GM21423 (cell line): ENCODE measurements around the gene GPR45.
A peak's percentile ranks its signal among the peaks of the same experiment; 100 is the strongest.

Source experiments
- ATAC-seq: cut with Tn5 transposase; IDR thresholded peaks from one replicate; pipeline ENCODE4 v1.9.1; 2021; ENCODE audit warnings: mild to moderate bottlenecking, moderate library complexity; ENCODE audit not compliant: unreplicated experiment

GPR45 gene

DNA sequence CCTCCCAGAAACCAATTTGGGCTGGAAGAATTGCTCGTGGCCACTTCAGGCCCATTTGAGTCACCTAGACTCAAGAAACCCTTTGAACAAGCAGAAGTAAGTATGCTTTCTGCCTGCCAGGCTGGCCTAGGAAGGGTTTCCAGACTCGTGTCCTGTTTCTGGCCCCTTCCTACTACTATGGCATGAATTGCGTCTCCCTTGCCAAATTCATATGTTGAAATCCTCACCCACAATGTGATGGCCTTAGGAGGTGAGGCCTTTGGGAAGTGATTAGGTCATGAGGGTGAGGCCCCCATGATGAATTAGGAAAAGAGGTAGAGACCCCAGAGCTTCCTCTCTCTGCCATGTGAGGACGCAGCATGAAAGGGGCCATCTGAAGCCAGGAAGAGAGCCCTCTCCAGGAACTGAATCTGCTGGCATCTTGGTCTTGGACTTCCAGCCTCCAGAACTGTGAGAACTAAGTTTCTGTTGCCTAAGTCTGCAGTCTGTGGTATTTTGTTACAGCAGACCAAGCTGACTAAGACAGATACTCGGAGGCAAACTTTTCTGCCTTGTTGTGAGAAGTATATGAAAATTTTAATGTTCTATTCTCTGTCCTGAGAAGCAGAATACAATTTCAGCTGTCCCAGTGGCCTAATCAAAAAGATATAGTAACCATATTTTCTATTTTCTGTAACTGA lies 13.1 kb downstream of the GPR45 start:
- ATAC-seq: no peak

DNA sequence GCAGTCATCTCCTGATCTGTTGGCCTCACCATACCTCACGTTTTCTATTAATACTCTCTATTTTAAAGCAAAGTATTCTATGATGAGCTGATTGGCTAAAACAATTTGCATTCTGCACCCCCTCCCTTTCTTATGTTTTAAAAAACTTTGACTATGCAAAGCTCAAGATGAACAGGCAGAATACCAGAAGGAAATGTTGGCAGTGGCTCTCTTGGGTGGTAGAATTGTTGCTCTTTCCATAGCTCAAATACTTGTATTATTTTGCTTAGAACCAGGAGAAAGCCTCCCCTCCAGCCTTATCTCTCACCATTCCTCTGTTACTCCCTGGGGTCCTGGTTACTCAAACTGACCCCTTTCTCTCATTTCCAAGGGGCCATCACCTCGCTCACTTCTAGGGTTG lies 14.4 kb downstream of the GPR45 start:
- ATAC-seq: no peak

DNA sequence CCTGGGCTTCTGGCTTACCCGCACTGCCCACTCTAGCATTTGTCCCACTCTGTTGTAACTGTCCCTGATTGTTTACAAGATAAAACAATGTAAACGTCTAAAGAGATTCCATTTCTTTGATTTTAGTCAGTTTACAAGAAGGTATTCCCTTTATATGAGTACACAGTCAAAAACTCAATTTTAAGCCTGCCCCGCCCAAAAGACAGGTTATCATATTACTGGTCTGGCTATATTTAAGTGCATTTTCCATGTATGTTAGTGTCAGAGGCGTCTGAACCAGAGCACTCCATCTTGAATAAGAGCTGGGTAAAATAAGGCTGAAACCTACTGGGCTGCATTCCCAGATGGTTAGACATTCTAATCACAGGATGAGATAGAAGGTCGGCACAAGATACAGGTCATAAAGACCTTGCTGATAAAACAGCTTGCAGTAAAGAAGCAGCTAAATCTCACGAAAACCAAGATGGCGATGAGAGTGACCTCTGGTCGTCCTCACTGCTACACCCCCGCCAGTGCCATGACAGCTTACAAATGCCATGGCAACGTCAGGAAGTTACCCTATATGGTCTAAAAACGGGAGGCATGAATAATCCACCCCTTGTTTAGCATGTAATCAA lies 15.0 kb downstream of the GPR45 start:
- ATAC-seq: no peak

DNA sequence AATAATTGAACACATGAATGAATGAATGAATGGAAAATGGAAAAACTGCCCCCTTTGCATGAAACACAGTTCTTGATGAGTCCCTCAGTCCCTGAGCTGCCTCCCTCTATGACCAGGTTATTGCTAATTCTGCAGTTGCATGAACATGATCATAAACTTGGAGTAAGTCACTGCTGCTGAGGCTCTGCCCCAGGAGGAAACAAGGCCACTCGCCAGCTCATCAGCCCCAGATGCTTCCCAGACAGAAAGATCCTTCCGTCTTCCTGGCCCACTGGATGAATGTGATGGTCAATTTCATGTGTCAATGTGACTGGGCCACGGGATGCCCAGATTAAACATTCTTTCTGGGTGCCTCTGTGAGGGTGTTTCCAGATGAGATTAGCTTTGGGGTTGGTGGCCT lies 16.4 kb downstream of the GPR45 start:
- ATAC-seq: no peak

DNA sequence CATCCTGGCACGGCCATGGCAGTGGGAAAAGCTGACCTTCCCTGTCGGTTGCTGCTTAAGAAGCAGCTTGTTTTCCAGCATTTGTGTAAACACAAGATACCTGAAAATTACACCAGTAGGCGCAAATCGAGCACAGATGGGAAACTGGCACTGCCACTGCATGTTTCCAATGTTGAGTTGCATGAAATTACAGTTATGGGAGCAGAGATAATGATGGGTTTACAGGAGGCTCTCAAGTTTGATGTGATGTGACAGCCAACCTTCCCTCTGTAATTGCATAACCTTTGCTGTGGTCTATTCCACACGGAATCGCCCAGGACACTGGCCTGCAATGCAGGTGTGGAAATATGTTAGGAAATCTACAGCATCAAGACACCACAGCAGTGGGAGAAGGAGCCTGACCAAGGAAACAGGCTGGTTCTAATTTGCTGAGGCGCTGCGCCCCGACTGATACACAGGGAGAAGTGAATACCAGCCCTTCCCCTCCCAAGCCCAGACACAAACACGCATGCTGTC lies 17.4 kb downstream of the GPR45 start:
- ATAC-seq: no peak

DNA sequence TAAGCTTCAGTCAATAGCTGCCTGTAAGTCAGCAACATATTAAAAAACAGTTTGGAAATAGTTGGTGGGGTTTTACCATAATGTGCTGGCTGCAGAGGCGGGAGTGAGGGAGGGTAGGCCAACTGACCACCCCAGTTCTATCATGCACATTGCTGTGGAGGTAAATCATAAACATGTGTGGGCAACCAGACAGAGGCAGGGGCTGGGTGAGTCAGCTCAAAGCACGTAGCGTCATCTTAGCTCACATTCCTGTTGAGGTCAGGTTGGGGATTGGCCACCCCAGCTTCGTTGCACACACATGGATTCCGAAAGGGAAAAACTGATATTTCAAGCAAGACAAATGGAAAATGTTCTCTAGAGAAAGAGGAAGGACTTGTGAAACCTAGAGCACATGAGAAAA lies 19.5 kb downstream of the GPR45 start:
- no peak for ATAC-seq

DNA sequence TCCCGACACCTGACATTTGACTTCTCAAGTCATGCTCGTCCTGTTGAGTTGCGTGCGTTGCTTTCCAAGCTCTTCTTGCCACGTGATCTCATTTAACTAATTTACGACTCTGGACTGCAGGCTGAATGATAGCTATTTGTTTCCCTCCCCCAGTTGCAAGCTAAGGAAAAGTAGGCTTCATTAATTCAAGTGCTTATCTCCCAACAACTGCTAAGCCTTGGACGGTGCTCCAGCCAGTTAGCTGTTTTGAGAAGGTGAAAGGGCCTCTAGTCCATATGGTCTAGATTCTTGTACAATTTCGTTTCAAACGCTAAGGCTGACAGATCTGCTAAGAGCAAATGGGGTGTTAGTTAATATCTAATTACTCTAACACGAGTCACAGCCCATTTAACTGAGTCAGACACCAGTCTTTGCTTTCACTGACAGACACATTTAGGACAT lies 21.1 kb downstream of the GPR45 start:
- ATAC-seq: no peak

DNA sequence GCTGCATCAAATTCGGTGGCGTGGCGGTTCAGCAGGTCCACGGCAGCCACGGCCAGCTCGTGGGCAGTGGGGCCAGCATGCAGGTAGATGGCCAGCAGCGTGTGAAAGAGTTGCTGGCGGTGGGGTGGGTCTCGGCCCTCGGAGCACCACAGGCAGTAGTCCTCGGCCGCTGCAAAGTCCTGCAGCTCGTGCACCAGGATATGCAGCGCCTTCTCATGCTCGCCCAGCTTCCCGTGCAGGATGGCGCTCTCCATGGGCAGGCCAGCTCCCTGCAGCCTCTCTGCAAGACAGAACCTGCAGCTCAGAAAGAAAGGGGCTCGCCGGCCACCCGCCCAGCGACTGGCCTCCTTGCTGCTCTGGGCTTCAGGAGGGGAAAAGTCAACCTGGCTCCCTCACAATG lies 27.9 kb downstream of the GPR45 start:
- no peak for ATAC-seq

DNA sequence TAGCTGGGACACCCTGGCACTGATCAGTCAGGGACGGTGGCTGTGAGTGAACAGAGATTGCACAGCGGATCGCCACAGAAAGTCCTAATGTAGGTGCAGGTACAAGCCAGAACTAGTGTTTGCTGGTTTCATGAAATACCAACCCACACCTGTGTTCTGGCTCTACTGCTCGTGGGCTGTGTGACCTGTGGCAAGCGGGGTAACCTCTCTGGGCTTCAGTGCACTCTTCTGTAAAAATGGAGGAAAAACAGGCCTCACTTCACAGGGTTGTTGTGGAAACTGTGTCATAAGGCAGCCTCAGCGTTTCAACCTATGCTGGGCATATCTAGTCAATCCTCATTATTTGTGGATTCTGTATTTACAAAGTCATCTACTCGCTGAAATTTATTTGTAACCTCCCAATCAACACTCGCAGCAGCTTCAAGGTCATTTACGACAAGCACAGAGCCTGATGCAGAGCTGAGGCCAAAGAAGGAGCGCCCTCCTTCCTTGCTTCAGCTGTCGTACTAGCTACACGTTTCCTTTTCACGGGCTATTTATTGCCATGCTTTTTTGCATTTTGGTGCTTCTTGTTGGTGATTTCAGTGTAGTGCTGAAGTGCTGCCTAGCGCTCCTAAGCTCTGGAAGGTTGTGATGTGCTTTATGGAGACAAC lies 30.0 kb downstream of the GPR45 start:
- no peak for ATAC-seq

DNA sequence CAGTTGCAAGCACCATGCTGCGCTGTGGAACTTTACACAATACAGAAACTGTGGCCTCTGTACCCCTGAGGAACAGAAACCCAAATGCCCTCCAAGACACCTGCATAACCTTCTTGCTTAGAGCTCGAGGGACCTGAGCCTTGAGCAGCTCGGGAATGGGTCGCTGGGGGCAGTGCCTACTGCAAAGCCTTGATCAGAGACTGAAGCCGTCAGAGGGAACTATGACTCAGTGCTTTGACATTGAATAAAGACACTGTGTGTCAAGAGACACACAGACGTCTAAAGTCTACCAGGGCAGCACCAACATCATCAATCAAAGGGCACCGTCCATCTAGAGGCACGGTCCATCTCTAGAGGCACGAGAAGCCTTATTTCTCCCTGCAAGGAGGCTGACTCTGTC lies 30.6 kb downstream of the GPR45 start:
- ATAC-seq: no peak

DNA sequence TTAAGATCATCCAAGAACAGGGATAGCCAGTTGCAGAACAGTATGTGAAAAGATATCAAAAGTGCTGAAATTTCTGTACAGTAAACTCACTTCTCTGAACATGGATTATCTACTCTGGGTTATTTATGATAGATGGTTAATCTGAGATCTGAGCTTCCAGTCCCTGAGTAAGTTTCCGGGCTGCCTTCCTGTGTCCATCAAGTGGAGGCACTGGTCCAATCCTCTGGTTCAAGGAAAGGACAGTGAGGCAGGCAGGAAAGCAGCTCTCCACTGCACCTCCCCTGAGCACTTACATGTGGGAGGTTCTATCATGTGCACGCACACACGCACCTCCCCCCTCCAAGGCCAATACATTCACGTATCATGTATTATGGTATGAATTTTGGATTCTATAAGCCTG lies 32.5 kb downstream of the GPR45 start:
- no peak for ATAC-seq

DNA sequence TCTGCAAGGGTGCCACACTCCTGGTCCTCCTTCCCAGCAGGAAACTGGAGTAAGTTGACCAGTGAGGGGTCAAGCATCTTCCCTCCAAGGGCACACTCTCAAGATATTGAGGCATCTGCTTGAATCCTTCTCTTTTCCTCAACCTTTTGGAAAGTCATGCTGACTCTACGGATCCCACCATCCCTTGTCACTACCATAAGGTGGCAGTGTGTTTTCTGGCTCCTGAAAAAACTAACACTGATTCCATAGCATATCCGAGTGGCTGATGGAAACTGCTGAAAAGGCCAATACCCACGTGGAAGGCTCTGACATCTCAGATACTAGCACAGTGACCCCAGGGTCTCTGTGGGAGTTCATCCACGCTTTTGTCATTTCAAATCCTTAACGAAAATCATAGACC lies 37.1 kb downstream of the GPR45 start:
- ATAC-seq: no peak

DNA sequence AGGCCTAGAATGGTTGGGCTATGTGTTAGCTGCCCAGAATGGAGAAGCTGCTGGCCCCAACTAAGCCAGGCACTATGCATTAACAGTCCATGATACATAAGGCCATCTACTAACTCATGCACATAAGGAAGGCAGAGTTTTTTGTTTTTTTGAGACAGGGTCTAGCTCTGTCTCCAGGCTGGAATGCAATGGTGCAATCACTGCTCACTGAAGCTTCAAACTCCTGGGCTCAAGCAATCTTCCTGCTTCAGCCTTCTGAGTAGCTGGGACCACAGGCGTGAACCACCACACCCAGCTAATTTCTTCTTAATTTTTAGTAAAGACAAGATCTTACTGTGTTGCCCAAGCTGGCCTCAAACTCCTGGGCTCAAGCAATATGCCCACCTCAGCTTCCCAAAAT lies 37.6 kb downstream of the GPR45 start:
- ATAC-seq: no peak

DNA sequence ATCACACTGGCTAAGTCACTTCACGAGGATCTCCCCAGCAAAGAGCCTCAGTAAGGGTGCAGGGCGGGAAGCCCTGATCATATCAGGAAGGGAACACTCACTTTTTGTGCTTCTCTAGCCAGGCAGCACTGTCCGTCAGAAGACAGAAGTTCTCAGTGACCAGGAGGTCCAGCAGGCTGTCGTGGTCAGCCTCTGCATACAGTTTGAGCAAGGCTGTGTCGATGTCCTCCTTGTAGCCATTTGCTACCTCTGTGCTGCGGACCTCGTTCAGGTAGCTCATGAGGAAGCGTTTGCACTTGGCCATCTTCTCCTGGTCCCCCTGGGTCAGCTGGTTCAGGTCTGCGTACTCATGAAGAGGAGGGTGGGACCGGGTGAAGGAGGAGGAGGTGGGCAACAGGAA lies 38.7 kb downstream of the GPR45 start:
- no peak for ATAC-seq

DNA sequence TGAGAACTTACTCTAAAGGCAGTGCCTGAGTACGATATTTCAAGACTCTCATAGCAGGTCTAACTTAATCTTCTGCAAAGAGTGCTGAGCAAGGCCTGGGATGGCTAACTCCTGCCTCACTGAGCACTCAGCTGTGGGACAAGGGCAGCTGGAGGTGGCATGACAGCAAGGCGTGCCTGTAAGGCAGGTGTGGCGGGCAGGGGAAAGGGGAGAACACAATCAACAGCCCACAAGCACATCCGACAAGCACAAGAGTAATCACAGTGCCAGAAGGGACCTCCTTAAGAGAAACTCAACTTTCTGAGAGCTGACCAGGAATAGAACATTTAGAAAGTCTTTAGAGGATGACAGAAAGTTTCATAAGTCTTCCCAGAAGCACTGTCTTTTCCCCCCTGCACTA lies 42.0 kb downstream of the GPR45 start:
- no peak for ATAC-seq

DNA sequence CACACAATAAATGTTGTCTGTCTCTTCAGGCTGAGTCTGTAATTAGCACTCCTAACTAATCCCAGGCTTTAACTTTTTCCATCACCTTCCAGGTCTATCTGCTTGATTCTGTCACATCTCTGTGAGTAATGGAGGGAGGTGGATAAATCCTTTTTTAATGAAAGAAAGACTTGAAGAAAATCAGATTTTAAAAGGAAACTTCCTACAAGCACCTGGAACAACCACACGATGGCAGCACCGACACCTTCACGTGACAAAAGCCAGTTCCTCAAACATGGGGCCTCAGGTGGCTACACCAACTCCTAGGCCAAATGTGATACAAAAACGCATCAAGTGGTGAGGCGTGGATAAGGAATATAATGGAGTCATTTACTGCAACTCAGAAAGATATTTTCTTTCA lies 46.1 kb downstream of the GPR45 start:
- ATAC-seq: peak; percentile 62

DNA sequence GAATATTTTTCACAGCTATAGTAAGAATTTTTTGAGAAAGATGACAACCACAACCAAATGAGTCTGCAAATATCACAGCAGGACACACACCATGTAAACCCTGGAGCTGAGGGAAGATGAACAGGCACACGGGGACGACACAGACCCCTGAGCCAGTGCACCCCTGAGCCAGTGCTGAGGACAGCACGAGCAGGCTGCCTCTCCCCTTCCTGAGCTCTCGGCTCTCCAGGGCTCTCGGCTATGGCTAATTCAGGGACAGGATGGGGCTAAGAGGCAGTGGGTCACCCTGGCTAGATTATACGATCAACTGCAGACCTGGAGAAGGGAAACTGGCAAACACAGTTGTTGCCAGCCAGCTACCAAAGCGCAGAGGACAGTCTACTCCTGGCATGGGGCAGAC lies 46.6 kb downstream of the GPR45 start:
- no peak for ATAC-seq

DNA sequence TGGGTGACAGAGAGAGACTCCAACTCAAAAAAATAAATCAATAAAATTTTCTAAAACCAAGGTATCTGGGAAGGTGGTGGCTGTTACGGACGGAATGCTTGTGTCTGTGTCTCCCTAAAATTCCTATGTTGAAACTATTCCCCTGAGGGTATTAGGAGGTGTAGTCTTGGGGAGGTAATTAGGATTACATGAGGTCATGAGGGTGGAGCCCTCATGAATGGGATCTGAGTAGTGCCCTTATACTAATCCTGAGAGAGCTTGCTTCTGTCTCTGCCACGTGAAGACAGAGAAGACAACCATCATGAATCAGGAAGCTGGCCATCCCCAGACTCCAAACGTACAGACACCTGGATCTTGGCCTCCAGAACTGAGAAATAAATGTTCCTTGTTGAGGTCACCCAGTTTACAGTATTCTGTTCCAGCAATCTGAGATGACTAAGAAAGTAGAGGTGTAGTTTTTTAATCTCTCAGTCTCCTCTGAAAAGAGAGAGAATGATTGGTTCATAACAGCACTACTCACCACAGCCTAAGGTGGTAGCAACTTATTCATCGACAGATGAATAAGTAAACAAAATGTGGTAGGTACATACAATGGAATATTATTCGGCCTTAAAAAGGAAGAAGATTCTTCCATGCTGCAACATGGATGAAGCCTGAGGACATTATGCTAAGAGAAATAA lies 49.6 kb downstream of the GPR45 start:
- no peak for ATAC-seq

DNA sequence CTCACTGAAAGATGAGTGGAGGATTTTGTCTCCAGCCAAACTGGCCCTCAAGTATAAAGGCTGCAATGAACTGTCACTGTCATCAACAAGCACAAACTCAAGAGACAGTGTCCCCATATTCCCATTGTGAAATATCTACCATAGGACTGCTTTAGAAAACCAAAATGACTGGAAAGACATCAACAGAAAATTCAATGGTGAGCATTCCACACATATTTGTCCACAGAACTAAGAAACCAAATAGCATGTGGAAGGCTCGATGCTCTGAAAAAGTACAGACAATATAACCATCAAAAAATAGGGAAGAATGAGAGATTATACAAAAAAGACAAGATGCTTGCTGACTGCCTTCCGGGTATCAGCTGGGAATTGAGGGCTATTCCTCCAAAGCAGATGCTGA lies 50.4 kb downstream of the GPR45 start:
- ATAC-seq: no peak
